Lower leg skin (tissue), 3 donors: ENCODE results near the gene KLHDC9.

Experiments
- POLR2A ChIP-seq, 2 donors: fragments of 450-650 bp; IDR thresholded peaks; one replicate each; pipeline ENCODE4 v1.6.1; 2016 to 2017; ENCODE audit warnings: antibody characterized with exemption in 2 of 2, mild to moderate bottlenecking in 1 of 2, moderate library complexity in 1 of 2
- TF ChIP-seq, protein P1 (sequence below), 3 donors: fragments of 450-650 bp; IDR thresholded peaks; one replicate each; pipeline ENCODE4 v1.5.1; 2016; ENCODE audit warnings: antibody characterized with exemption in 3 of 3, mild to moderate bottlenecking in 3 of 3, moderate library complexity in 2 of 3

DNA sequence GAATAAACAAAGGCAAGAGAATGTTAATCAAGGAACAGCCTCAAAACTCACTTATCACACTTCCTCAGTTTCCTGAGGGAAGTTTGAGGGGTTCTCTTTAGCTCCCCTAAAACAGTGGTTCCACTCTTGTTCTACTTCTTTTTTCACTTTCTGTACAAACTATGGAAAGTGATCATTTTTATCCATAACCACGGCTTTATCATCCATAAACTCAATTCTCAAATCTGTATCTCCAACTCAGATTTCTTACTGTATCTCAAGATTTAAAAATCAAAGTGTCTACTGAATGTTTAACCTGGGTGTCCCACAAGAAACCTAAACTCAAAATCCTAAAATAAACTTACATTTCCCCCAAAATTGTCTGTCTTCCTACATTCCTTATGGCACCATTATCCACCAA is 15.8 kb downstream of the KLHDC9 start:
- TF ChIP-seq, protein P1, sequence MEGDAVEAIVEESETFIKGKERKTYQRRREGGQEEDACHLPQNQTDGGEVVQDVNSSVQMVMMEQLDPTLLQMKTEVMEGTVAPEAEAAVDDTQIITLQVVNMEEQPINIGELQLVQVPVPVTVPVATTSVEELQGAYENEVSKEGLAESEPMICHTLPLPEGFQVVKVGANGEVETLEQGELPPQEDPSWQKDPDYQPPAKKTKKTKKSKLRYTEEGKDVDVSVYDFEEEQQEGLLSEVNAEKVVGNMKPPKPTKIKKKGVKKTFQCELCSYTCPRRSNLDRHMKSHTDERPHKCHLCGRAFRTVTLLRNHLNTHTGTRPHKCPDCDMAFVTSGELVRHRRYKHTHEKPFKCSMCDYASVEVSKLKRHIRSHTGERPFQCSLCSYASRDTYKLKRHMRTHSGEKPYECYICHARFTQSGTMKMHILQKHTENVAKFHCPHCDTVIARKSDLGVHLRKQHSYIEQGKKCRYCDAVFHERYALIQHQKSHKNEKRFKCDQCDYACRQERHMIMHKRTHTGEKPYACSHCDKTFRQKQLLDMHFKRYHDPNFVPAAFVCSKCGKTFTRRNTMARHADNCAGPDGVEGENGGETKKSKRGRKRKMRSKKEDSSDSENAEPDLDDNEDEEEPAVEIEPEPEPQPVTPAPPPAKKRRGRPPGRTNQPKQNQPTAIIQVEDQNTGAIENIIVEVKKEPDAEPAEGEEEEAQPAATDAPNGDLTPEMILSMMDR (IDR thresholded peaks at IDR 0.05): no peak
- TF ChIP-seq POLR2A (IDR thresholded peaks at IDR 0.05): no peak
